Activated CD8-positive, alpha-beta memory T cell treated with anti-CD3 and anti-CD28 coated beads, Interleukin-2, amount 50 U/mL, for 24 hours (primary cell): Measurements from ENCODE around the gene E2F4.

Source experiments
- DNase-seq: peaks from one replicate; pipeline ENCODE4 v3.0.0-alpha.2; 2020; ENCODE audit errors: extremely low read depth

E2F4 gene

DNA sequence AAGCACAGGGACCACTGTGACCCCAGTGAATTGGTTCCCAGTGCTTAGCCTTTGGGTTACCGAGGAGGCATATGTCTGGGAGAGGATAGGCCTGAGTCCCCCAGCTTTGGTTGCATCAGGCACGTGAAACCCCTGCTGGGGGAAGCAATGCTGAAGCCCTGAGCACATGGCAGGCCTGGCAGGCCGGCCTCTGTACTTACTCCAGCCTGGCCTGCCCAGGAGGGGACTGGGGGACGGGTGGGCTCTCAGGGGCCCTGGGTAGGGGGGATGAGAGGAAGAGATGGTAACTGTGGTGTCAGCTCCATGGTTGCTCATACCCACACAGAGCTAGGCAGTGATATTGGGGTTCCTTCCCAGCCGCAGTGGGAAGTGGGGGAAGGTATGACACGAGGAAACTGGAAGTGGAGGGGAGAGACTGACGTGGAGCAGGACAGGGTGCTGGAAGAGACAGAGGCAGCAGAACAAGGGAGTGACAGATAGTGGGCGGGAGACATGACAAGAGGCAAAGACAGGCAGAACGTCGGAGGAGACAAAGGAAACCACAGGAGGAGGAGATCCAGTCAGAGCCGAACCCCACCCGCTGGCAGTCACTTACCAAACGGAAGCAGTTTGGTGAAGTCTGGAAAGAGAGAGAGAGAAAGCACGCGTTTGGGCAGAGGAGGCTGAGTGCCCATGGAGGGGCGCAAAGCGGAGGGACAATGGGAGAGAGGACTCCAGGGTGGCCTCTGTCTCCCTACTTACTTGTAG is 44.0 kb downstream of the E2F4 start:
- no peak for DNase-seq

- DNase-seq = no peak
Observed at GRCh38 chr16:67236563-67237395, 44.8 kb downstream of the E2F4 start.

DNA sequence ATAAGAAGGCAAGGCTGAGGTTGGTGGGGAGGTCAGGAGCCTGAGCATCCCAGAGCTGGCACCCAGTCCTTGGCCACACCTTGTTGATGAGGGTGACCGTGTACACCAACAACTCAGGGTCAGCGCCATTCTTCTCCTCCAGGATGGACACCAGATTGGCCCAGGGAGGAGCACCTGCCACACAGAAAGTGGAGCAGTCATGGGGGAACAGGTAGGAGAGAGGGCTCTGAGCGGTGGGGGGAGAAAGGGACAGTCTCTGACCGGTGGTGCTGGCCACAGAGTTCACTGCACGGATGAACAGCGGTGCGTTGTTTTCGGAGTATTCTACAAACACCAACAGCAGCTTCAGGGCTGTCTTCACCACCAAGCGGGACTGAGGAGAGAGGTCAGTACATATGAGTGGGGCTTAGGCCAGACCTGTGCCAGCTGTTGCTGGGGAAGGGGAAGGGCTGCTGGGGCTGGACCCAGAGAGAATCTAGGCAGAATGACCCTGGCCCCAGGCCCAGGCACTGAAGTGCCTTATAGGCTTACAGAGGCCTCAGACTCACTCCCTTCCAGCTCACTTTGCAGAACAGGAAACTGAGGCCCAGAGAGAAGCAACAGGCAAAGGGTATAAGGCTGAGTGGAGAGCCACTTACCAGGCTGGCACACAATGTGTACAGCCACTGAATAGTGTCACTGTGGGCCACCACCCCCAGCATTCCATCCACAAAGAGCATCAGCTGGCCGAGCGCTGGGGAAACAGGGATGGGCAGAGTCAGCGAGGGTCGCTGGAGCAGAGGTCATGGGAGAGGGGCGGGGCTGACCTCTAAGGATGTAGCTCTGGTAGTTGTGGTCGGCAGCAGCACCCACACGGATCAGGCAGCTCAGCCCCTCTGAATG is 45.7 kb downstream of the E2F4 start:
- DNase-seq = no peak

DNA sequence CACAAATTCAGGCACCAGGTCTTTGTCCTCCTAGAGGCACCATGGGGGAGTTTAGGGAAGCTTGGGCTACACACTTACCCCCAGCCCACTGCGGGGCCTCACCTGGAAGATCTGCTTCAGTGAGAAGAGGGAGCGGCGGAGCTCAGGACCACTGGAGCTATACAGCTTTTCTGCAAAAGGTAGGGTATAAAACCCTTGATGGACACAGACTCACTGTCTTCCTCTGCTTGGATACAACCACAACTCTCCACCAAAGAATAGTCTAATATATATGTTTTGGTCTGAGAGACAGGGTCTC is 46.3 kb downstream of the E2F4 start:
- DNase-seq = no peak

DNA sequence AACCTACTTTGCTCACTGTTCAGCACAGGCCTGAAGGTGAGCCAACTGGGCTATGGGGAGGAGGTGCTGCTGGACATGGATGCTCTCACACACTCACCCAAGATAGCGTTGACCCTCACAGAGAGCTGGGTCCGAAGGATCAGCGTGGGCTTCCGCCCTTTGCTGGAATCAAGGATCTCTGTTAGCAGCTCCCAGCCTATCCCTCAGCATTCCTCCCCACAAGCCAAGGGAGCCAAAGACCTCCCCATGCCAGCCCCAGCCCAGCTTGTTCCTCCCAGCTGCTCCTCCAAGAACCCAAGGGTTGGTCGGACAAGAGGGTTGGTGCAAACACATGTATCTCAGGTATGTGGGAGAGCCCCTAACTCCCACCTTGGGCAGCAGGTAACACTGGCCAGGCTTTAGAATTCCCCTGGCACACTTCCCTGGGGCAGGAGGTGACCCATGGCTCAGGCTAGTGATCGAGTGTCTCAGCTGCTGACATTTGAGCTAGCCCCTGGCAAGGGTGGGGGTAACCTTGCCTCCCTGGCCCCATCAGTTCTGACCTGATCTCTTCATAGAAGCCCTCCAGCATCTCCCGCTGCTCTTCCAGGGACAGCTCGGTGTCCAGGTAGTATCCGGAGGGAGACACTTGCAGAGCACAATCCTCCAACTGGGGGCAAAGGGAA is 47.0 kb downstream of the E2F4 start:
- DNase-seq = no peak

- DNase-seq = no peak
Observed at GRCh38 chr16:67240506-67240905, 48.6 kb downstream of the E2F4 start.

GRCh38 chr16:67241008-67241900 is 49.3 kb downstream of the E2F4 start:
- no peak for DNase-seq

DNA sequence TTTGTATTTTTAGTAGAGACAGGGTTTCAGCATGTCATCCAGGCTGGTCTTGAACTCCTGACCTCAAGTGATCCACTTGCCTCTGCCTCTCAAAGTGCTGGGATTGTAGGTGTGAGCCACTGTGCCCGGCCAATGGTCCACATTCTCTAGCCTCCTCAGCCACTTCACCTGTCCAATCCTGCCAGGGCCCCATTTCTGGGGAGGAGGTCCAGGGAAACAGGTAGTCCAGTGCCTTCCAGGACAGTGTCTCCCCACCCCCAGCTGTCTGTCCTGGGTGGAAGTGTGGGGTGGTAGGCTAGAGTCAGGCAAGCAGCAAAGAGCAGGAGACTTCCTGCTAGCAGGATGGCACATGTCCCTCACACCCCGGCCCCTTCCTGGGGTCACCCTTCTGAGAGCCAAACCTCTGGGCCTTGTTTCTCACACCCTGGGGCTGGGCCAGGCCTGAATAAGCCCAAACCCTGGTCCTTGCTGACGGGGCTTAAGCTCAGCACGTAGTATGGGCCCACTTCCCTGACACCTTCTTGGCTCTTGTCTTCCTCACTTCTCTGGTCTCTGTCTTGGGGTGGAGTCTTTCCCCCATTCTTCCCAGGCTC is 50.3 kb downstream of the E2F4 start:
- no peak for DNase-seq

DNA sequence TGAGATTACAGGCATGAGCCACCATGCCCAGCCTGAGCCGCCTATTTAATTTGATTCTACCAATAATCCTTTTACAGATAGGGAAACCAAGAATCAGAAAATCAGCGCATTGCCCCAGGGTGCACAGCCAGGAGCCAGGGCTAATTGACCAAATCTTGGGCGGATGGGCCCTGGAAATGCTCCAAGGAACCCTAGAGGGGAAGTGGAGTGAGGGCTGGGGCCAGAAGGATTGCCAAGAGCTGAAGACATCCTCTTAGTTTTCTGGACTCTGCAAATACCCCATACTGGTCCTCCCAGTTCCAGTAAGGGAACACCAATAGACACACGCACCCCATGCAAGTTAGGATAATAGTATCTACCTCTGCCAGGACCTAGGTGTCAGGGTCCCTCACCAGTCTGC is 51.5 kb downstream of the E2F4 start:
- DNase-seq = no peak

- DNase-seq = peak; percentile 63
Observed at GRCh38 chr16:67244387-67245185, 52.6 kb downstream of the E2F4 start.

DNA sequence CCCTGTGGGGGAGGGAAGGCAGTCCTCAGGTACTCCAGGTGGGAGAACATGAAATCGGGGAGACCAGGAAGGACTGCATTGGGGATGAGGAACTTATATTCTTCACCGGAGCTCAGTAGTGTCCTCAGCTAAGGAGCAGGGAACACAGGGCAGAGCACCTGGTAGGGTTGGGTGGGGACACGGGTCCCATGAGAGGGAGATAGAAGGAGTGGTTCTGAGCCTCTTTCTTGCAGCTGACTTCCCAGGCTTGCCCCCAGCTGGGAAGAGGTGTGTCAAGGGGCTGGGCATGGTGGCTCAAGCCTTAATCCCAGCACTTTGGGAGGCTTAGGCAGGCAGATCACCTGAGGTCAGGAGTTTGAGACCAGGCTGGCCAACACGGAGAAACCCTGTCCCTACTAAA is 53.2 kb downstream of the E2F4 start:
- DNase-seq = no peak

GRCh38 chr16:67245674-67246080 is 53.7 kb downstream of the E2F4 start:
- DNase-seq = no peak

DNA sequence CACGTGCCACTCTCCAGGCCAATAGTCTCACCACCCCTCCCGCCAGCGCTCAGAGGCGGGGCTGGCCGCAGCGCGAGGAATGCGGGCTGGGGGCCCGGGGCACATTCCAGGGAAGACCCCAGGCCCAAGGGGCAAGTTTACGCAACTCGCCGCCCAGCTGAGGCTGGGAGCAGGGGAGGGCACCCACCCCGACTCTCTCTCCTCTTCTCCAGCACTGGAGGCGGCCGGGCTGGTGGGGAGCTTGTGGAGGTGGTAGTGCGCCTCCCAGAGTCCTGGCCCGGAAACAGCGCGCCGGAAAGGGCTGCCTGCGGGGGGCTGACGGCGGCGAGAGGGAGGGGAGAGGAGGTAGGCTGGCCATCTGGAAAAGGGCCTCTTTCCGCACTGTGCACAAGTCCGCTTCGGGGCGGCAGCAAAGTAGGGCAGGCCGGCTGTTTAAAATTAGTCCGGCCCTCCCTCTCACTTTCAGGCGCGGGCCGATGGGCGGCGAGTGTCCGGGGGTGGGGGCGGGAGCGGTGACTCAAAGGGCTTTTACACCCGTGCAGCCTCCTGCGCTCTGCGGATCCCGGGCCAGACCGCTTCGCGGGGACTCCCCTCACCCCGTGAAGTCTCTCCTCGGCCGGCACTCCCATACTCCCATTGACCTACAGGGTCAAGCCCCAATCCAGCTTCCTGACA is 54.3 kb downstream of the E2F4 start:
- no peak for DNase-seq

GRCh38 chr16:67246756-67247191 is 54.8 kb downstream of the E2F4 start:
- no peak for DNase-seq

- DNase-seq = peak; percentile 96
Observed at GRCh38 chr16:67247192-67248072, 55.5 kb downstream of the E2F4 start, which contains the start of gene FHOD1. Gene FHOD1 (minus strand): TSS chr16:67247481. CDS start chr16:67247410, 71 bp downstream.

- DNase-seq = no peak
Observed at GRCh38 chr16:67248073-67248400, 56.1 kb downstream of the E2F4 start.
